NOMO-1 (cell line): ENCODE results near the gene TBC1D17.

Source experiments
- DNase-seq, 2 experiments: peaks; one replicate each; lab custom pipeline; 2025; ENCODE audit not compliant: unreplicated experiment in 2 of 2; lab: John Stamatoyannopoulos, UW

Gene TBC1D17

DNA sequence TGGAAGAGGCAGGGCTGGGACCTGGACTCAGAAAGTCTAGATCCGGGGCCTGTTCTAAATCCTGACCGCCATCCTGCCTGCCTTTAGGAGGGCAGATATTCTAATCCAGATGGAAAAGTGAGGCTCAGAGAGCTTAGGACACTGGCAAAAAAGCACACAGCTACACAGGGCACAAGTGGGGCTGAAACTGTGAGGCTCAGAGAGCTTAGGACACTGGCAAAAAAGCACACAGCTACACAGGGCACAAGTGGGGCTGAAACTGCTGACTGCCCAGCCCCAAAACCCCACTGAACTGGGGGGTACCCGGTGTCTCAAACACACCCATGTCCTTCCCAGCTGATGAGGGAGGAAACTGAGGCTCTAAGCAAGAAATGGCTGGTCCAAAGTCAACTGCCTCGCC is 2.3 kb upstream of the TBC1D17 start:
- no peak for DNase-seq

DNA sequence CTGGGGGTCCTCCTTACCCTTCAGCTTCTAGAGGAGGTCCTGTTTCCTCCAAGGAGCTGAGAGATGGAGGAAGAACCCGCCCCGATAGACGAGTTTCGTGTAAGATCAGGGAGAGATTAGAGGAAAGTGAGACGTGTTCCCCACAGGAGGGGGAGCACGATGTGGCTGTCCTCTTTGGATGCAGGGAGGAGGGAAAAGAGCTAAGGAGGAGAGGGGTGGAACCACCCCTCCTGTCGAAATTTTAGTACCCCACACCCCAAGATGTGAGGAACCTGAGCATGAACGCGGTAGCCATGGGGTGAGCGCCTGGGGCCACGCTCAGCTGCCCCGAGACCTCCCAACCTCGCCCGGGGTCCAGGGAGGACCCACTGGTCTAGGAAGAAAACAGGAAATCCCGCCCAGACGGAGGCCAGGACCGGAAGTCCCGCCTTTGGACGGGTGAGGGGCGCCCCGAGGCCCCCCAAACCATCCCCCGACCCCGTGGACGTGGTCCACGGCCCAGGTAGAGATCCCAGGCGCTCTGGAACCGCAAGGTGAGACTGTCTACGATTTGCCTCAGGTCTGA is 1.6 kb upstream of the TBC1D17 start:
- peak in 1 of 2 experiments; percentile 19 for DNase-seq

DNA sequence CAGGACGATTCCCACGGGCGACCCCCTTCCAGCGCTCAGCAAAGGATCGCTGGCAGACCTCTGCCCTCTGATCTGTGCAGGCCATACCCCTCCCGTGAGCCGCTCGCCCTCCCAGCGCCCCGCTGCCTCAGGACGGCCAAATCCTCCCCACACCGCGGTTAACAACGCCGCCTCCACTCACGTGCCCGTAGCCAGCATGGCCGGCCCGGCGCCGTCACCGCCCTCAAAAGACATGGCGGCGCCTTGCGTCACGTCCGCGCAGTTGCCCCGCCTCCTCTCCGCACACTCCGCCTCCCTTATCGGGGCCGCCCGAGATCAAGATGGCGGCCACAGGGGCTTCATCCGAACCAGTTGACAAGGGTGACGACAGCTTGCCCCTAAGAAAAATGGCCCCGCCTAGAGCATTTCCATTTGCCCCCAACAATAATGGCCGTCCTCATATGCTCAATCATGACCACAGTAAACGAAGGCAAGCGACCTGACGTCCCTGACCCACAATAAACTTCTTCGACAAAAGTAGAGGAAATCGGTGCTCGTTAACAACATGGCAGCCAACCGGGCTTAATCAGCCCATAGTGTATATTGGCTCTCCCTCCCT is 981 bp upstream of the TBC1D17 start:
- peak; percentile 97 to 98 for DNase-seq

DNA sequence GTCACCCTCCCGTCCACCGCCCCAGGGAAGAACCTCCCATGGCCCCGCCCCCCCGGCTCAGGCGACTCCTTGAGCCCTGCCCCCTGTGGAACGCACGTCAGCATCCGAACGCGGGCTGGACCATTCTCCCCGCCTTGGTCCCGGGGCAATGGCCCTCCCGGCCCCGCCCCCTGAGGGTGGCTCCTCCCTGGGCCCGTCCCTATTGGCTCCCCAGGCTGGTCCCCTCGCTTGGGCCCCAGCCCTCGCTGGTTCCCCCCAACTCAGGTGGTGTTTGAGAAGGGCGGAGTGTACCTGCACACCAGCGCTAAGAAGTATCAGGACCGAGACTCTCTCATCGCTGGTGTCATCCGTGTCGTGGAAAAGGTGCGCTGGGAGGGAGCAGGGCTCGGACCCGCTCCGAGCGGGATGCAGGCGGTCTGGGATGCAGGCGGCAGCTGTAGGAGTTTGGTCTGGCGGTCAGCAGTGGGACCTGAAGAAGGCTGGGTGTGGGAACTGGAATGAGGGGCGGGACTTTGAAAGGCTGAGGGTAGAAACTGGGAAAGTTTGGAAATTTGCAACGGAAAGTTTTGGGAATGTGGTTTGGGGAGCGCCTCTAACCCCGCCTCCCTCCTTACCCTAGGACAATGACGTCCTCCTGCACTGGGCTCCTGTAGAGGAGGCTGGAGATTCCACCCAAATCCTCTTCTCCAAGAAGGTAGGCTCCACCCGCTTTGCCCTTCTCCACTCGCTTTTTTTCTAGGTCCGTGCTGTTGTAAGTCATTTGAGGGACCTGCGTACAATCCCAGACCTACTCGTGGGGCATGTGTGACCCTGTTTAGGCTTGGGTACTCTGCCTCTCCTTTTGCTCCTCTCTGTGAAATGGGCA is 609 bp downstream of the TBC1D17 start:
- DNase-seq = peak; percentile 93 to 95

DNA sequence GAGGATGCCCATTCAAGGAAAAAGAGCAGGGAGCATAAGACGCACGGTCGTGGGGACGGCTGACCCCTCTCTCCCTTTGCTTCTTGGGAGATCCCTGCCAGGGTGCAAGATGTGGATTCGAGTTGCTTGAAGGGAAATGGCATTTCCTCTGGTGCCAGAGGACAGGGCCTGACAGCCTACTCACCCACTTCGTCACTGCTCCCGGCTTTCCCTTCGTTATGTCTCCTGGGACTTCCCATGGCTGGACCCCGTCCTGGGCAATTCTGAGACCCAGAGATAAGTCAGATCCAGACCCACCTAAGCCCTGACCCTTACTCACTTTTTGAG is 1.2 kb downstream of the TBC1D17 start:
- no peak for DNase-seq

DNA sequence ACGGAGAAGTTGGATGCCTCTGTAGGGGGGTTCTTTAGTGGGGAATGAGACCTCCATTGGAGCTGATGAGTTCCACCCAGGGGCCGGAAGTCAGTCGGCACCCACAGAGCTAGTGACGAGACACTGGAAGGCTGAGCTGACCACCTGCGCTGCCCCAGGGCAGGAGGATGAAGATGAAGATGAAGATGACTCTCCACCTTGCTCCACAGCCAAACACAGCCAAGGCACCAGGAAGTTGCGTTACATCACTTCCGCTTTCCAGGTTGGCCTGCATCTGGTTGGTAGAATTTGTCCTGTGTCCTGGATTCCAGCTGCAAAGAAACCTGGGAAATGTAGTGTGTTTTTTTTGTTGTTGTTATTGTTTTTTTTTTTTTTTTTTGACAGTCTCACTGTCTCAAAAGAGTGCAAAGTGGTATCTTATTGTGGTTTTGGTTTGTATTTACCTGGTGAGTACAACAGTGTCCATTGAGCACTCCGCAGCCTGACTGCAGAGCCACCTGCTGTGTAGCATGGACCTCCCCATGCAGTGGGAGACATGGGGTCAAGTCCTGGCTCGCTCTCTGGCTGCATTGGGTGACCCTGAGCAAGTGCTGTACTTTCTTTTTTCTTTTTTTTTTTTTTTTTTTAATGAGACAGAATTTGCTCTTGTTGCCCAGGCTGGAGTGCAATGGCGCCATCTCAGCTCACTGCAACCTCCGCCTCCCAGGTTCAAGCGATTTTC is 1.9 kb downstream of the TBC1D17 start:
- peak; percentile 24 to 32 for DNase-seq

DNA sequence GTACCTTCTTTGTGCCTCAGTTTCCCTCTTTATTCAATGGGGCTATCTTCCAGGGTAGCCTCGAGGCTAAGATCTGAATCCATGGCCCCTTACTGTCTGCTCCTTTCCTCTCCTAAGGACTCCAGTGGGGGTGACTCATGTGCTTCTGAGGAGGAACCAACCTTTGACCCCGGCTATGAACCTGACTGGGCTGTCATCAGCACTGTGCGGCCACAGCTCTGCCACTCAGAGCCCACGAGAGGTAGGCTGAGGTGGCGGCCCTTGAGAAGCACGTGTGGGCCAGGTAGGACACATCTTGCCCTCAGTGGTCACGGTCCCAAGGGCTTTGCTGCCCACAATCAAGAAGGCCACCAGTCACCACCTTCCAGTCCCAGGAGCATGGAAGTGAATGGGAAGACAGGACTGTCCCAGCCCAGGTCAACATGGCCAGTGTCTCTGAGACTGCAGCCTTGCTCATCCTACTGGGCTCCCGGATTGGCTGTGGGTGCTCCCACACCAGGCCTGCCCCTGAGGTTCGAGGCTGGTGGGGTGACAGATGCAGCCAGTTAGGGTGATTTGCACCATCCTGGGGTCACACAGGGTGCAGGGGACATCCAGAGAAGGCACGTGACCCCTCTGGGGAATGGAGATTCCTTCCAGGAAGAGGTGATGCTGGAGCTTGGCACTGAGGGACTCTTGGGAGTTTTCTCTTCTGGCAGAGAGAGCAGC is 2.8 kb downstream of the TBC1D17 start:
- DNase-seq = no peak

DNA sequence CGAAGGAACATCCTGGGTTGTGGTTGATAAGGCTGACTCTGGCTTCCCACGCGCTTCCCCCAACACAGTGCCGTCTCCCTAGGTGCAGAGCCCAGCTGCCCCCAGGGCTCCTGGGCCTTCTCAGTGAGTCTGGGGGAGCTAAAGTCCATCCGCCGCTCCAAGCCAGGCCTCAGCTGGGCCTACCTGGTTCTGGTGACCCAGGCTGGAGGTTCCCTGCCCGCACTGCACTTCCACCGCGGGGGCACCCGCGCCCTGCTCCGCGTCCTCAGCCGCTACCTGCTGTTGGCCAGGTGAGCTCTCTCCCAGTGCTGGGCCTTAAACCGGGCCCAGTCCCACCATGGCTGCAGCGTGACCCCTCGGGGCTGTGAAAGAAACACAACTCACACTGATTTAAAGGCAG is 3.7 kb downstream of the TBC1D17 start:
- DNase-seq = no peak

DNA sequence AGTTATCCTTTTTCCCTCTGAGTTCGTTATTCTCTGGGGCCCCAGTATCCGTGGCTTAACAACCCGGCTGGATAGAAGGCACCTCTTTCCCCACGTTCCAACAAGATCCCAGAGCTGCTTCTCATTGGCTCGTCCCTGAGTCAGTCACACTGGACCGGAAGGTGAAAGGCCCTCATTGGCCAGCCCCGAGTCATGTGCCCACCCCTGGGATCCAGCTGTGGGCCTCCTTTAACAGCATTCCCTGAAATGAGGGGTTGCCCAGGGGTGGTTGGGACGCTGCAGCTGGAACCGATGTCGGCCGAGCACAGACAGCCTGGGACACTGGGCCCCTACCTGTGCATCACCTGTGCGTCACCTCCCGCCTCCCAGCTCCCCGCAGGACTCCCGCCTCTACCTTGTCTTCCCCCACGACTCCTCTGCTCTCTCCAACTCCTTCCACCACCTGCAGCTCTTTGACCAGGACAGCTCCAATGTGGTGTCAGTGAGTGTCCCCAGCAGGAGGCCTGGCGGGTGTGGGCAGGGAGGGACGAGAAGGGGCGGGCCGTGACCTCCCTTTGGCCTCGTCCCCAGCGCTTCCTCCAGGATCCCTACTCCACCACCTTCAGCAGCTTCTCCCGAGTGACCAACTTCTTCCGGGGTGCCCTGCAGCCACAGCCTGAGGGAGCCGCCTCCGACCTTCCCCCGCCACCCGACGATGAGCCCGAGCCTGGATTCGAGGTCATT is 4.3 kb downstream of the TBC1D17 start:
- DNase-seq = no peak

DNA sequence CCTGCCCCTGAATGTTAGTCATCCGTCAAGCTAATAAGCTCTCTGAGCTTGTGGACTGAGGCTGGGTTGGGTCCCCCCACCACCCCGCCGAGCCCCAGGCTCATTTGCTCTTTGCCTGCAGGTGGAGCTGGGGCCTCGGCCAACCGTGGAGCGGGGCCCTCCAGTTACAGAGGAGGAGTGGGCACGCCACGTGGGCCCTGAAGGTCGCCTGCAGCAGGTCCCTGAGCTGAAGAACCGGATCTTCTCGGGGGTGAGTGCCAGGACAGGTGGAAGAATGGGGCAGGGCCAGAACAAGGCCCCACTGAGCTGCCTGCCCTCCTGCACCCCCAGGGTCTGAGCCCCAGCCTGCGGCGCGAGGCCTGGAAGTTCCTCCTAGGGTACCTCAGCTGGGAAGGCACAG is 5.1 kb downstream of the TBC1D17 start:
- no peak for DNase-seq

DNA sequence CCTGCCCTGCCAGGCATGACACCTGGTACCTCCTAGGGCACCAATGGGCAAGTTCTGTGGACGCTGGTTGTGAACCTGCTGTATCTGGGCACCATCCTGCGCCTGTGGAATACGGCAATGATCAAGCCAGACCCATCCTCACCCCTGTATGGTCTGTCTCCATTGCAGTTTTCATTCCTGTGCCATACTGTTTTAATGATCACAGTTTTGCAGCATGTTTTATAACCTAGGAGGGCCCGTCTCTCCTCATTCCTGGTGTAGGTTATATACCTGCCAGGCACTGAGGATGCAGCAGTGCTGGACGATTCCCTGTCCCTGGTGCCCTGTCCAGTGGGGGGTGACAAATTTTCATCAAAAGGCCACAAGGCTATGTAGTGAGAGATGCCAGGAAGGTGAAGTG is 5.6 kb downstream of the TBC1D17 start:
- DNase-seq = no peak

DNA sequence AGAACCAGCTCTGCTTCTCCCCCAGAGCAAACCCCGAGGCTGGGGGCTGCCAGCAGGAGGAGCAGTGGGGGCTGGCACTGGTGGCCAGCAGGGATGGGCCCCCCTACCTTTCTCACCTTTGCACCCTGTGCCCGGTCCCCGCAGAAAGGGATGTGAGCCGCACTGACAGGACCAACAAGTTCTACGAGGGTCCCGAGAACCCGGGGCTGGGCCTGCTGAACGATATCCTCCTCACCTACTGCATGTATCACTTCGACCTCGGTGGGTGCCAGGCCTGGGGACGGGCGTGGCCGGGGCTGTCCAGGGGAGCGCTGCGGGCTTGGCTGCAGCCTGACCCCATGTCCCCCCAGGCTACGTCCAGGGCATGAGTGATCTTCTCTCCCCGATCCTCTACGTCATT is 6.6 kb downstream of the TBC1D17 start:
- DNase-seq = no peak

DNA sequence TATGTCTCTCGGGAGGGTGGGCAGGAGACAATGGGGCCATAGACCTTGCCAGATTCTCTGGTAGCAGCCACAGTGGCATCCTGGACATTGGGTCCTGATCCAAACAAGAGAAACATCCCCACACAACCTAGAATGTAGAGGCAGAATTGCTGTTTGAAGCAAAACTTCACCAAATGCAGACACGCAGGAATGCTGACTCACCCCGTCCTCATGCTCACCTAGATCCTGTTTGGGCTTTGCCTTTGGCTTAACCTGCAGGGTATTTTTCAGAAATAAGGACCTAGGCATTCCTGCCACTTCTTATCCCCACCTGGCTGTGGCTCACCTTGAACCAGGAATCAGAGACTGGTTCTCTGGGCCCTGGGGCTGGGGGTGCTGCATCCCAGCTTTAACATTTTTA is 7.3 kb downstream of the TBC1D17 start:
- no peak for DNase-seq

DNA sequence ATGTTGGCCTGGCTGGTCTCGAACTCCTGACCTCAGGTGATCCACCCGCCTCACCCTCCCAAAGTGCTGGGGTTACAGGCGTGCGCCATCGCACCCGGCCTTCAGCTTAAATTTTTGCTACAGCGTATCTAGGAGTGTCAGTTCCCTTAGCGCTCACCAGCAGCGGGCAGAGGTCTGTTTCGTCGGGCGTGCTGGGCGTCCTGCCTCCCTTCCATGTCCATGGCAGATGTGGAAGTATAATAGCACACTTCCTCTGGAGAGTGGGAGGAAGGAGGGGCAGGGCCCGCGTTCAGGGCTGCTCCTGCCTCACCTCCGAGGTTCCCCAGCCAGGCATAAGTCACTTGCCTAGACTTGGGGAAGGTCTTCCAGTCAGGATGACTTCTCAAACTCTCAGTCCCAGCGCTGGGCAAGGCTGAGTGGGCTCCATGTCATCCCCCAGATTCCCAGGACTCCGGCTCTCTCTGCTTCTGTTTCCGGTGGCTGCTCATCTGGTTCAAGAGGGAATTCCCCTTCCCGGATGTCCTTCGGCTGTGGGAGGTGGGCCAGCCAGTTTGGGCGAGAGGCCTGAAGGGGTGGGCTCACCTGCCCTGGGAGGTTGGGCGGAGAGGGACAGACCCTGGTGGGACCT is 9.6 kb downstream of the TBC1D17 start:
- no peak for DNase-seq

DNA sequence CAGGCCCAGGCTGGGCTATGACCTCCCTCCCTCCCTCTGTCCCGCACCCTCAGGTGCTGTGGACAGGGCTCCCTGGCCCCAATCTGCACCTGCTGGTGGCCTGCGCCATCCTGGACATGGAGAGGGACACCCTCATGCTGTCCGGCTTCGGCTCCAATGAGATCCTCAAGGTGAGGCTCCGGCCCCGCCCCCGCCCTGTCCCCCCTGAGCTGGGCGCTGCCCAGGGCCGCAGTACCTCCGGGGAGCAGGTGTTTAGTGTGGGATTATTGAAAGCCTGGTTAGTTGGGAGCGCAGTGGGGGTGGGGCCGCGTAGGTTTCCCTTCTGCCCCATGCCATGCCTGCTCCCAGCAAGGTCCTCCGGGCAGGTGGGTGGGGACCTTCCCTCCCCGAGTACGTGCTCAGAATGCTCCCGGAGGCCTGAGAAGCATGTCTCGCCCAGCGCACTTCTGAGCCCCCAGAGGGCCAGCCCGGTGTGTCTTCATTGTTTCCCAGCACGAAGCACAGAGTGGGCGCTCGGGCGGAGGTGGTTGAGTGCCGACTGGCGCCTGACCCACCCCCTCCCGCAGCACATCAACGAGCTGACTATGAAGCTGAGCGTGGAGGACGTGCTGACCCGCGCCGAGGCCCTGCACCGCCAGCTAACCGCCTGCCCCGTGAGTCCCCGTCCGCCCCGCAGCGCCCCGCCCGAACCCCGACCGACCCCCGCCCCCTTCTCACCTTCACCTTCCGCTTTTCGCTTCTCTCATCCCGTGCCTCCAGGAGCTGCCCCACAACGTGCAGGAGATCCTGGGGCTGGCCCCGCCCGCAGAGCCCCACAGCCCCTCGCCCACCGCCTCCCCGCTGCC is 10.4 kb downstream of the TBC1D17 start:
- no peak for DNase-seq

DNA sequence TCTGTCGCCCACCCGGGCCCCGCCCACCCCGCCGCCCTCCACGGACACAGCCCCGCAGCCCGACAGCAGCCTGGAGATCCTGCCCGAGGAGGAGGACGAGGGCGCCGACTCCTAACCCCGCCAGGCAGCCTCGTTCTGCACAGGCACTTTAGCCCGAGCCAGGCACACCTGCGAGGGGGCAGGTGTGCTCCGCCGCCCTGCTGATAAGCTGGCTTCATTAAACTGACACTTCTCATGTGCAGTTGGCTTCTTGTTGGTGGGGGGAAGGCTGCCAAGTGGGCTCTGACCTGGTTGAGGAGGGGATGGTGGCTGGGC is 11.0 kb downstream of the TBC1D17 start:
- DNase-seq = no peak

DNA sequence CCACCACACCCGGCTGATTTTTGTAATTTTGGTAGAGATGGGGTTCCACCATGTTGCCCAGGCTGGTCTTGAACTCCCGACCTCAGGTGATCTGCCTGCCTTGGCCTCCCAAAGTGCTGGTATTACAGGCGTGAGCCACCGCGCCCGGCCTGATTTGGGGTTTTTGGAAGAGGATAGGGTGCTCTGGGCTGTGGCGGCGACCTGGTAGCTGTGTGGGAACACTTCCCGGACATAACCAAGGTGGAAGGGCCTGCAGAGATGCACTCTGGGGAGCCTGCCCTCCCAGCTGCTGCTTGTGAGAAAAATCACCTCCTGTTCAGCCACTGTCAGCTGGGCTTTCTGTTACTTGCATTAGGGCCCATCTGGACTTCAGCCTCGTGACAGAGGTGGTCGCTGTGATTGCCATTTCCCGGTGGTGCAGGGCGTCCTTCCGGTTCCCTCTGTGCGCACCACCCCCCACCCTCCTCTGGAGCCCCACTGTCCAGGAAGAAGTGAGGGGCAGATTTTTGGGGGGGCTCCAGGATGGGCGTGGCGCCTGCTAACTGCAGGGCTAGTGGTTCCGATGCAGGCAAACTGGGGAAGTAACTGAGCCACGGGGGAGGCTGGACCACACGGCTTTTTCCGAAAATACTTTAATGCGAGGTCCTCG is 11.7 kb downstream of the TBC1D17 start:
- DNase-seq = no peak

DNA sequence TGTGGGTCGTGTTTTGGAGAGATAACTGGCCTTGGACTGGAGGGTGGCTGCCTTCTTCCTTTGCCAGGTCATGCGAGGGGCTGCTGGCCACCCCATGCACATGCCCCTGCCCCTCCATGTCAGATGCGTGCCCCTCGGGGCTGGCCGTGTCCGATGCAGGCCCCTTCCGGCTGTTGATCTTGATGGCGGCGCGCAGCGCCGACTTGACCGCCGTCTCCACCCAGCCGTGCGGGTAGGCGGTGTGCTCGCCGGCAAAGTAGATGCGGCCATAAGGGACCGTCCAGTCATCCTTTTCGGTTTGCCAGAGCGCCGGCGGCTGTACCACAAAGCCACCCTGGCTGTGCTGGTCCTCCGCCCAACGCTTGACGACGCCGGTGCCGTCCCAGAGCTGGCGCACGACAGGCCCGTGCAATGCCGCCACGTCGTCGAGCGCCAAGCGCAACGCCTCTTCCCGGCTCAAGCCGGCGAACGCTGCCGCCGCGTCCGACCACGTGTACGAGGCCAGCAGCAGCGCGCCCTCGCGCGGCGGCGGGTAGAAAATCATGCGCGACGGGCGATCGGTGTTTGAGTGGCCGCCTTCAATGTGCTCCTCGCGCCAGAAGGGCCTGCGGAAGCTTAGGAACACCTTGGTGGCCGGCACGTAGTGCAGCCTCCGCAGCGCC is 12.3 kb downstream of the TBC1D17 start:
- DNase-seq = no peak
